Stimulated activated CD4-positive, alpha-beta T cell treated with anti-CD3 and anti-CD28 coated beads, TNF-alpha, amount 100 ng/mL, for 48 hours (primary cell): ENCODE results near the gene ADORA3.

Source experiments
- DNase-seq, 3 donors: peaks; one replicate each; pipeline ENCODE4 v3.0.0-alpha.2; 2020; ENCODE audit warnings: low read depth in 3 of 3

Gene ADORA3

DNA sequence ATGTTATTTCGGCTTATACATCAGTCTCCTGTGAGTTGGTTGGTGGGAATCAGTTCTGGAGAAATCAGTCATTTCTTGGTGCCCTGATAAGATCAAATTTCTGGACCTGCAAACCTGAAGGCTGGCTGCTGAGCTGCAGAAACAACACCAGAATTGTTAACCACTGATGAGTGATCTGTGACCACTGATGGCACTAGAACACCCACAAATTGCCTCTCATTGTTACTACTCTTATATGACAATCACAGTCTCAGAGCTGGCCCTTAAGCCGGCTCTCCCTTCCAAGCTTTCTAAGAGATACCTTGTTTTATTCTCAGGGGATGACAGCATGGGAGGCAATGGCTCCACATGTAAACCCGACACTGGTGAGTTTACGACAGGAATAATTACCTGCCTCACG lies 27.7 kb downstream of the ADORA3 start:
- peak in 2 of 3 donors; percentile 34 to 52 for DNase-seq

DNA sequence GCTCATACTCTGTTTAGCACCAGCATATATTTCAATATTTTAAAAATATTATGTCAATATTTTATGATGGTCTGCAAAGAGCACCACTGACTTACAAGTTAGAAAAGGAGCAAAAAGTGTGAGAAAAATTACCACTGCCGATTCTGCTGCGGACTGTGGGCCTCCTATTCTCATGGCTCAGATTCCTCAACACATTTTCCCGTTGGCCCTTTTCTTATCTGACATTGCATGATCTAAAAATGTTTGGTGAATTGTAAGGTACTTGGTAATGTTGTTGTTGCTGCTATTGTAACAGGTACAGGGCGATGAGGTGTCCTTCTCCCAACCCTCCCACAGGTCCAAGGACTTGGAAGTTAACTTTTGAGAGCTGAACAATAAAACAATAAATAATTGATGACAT lies 28.9 kb downstream of the ADORA3 start:
- no peak for DNase-seq

DNA sequence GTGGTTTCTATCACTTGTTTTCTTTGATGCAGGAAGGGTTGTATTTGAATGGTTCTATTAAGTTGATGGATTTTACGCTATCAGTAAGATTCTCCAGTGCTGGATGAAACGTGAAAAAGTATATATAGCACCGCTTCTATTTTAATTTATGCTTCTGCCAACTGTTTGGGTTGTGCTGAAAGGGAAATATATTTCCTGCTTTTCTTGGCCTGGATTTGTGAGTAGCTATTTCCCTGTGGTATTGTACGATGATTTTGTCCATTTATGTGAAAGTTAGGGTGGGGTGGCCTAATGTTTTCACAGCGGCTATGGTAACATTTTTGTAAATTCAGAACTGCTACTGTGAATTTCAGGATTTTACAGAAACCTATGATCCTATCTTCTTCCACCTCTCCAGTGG lies 29.3 kb downstream of the ADORA3 start:
- DNase-seq: no peak

DNA sequence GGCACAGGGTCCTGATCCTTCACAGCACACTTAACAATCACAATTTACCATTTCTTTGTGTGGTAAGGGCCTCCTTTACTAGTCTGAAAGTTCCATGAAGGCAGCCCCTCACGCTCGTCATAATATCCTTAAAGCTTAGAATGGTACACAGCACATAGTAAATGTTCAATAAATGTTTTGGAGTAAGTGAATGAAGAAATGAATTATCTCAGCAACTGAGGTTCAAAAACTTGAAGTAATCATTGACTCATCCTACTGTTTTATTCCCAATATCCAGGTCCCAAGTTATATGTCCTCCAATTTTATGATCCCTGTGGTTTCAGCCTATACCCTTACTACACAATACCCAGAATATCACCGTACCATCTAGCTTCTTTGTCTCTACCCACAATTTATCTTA lies 31.9 kb downstream of the ADORA3 start:
- no peak for DNase-seq

DNA sequence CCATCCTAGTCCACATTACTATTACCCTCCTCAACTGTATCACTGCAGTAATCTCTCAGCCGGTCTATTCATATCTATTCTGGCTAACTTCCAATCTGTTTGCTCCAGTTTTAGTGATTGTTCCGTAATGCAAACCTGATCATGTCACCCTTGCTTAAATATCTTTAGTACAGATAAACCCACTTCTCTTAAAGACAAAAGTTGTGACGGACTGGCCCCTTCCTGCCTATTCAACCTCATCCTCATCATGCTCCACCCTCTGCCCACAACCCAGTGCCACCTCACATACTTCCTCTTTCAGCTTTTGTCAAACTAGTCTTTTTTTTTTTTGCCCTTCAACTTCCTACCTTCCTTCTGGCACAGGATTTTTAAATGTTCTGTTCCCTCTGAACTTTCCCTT lies 32.4 kb downstream of the ADORA3 start:
- DNase-seq: peak in 2 of 3 donors; percentile 36 to 42

DNA sequence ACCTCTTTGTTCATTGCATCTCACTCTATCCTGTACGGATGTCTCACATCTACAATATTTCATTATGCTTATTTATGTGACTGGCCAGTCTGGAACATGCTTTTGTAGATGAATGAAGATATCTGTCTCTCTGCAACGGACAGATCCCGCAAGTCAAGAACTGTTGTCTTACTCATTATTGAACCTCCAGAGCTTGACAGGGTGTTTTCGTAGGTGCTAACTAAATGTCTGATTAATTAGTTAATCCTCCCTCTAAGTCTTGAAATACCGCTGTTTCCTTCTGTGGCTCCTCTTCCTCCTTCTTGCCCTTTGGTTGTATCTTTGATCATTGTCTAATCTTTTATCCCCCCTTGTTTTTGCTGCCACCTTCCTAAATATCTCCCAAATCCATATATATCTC lies 32.8 kb downstream of the ADORA3 start:
- DNase-seq: no peak

DNA sequence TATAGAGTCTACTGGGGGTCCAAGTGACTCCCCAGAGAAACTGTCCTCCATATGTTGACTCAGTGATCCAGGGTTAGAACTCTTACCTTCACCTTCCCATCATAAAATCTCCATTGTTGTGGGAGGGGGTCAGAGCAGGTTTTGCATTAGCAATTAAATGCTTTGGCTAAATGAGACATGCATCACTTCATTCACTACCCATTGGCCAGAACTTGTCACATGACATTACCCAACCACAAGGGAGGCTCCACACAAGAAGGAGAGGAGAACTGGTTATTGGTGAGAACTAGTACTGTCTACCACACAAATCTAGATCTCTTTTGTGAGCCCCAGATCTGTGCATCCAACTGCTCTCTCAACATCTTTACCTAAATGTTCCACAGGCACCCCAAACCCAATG lies 33.9 kb downstream of the ADORA3 start:
- DNase-seq: no peak

DNA sequence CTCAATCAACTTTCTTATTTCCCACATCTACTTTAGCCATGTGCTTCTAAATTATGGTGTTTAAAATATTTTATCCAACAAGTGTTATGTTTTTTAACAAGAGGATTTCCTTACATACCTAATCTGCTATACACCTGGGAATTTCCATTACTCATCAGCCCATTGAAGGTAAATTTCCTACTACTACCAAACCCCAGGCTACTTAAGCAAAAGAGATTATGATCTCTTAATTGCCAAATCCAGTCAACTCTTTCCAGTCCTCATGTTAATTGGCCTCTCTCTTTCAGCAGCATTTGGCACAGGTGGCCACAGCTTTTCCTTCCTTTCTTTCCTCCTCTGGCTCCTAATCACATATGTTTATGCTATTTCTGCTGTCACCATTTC lies 34.7 kb downstream of the ADORA3 start:
- DNase-seq: no peak

DNA sequence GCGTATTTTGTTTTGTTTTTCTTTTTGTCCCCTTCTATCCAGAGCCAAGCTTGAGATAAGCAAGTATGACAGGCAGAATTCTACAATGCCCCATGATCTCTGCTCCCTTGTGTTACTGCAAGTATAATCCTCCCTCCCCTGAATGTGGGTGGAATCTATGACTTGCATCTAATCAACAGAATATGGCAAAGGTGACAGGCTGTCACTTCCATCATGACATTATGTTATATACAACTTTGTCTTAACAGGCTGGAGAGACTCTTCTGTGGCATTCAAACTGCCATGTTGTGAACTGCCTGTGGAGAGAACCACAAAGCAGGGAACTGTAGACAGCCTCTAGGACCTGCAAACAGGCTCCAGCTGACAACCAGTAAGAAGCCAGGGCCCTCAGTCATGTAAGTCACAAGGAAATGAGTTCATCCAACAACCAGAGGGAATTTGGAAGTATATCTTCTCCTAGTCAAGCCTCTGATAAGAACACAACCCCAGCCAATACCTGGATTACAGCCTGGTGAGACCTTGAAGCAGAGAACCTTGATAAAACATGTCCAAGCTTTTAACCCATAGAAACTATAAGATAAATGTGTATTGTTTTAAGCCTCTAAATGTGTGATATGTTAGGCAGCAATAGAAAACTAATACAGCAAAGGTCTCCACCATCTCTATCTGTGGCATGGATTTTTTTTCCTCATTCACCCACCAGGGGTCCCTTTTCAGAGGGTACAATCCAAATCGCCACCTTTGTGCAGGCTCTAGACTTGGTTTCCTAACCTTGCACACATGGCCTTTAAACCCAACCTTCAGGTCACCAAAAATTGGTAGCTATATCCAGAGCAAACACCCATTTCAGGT lies 35.3 kb downstream of the ADORA3 start:
- DNase-seq: no peak

DNA sequence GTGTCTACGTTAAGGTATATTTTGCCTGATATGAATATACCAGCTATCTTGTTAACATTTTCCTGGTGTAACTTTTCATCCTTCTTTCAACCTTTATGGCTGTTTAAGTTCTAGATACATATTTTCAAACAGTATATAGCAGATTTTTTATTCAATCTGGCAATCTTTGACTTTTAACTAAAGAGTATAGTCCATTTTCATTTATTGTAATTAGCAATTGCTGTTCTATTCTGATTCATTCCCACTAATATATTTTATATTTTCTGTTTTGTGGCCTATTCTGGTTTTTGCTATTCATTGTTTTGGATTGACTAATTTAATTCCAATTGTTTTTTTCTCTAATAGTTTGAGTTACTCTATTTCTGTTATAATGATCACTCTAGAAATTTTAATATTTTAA lies 37.0 kb downstream of the ADORA3 start:
- no peak for DNase-seq

DNA sequence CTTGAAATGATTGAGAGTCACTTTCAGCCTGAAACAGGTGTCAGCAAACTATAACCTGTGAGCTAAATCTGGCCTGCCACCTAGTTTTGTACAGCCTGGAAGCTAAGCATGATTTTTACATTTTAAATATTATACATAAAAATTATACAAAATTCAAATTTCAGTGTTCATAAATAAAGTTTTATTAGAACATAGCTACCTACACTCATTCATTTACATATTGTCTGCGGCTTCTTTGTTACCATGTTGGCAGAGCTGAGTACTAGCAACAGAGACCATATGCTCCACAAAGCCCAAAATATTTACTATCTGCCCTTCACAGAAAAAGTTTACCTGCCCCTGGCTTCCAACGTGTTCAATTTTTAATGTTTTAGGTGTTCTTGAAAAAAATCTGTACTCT lies 37.7 kb downstream of the ADORA3 start:
- DNase-seq: no peak

DNA sequence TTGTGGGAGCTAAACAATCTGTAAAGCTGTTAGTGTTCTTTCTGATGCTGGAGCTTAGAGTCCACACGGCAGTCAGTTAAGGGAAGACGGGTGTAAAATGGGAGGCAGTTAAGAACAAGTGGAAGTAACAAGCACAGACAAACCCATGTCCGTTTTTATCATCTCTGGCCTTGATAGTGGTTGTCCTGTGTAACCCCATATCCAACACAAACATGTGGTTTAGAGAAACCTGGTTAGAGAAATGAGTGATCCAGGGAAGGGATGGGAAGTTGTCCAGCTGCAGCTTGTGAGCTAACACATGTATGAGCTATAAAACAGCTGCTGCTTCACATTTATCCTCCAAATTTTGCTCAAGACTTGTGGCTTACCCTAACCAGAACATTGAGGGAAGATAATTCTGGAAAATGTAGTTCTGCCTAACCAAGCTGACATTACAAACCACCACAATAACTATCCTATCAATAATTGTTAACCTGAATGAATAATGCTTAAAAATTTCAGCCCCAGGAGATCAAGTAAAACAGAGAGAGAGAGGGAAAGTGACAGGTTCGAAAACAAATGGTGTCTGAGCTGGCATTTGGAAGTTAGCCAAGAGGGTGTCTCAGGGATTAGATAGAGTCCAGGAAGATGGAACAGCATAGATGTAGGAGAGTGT lies 40.3 kb downstream of the ADORA3 start:
- DNase-seq: no peak

DNA sequence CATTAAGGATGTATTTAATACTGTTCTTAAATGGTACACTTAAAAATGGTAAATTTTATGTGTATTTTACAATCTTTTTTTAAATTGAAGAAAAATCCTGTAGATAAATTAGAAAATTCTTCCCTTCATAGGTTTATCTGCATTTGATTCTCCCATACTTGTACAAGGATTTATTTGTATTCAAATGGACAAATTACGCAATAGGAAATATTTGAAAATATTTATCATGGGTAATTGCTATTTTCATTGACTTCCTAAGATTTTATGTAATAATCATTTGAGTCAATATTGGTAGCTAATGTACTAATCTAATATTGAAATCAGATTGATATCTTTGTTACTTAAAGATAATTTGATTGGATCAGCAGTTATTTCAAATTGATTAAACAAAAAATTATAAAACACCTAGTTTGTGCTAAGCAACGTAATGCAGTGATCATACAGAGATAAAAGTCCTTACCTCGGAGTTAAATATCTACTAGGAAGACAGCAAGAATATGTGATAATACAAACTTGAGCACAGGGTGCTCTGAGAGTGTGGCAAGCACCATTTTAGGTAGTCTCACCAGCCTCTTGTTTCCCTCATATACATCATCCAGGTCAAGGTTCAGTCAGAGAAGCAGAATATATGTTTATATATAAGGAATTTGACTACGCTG lies 40.9 kb downstream of the ADORA3 start:
- no peak for DNase-seq

DNA sequence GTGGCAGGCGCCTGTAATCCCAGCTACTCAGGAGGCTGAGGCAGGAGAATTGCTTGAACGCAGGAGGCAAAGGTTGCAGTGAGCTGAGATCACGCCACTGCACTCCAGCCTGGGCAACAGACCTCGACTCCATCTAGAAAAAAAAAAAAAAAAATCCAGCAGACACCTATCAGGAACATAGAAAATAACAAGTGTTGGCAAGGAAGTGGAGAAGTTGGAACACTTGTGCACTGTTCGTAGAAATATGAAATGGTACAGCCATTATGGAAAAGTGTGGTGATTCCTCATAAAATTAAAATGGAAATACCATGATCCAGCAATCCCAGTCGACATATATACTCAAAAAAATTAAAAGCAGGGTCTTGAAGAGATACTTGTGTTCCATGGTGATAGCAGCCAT lies 41.7 kb downstream of the ADORA3 start:
- DNase-seq: no peak

DNA sequence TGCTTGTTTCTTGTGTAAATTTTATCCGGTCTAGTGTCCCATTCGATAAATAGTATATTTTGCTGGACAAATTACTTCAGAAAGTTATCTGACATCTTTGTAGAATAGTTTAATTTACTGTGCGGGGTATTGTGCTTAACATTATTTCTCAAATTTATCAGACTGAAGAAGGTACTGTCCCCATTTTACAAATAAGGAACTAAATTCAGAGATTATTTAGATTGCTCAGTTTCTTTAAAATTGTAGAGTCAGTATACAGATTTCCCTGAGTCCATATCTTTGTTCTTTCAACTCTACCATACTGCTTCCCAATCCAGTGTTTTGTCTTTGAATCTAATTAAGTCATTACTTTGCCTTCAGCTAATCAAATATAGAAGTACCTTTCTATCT lies 47.8 kb downstream of the ADORA3 start:
- no peak for DNase-seq

DNA sequence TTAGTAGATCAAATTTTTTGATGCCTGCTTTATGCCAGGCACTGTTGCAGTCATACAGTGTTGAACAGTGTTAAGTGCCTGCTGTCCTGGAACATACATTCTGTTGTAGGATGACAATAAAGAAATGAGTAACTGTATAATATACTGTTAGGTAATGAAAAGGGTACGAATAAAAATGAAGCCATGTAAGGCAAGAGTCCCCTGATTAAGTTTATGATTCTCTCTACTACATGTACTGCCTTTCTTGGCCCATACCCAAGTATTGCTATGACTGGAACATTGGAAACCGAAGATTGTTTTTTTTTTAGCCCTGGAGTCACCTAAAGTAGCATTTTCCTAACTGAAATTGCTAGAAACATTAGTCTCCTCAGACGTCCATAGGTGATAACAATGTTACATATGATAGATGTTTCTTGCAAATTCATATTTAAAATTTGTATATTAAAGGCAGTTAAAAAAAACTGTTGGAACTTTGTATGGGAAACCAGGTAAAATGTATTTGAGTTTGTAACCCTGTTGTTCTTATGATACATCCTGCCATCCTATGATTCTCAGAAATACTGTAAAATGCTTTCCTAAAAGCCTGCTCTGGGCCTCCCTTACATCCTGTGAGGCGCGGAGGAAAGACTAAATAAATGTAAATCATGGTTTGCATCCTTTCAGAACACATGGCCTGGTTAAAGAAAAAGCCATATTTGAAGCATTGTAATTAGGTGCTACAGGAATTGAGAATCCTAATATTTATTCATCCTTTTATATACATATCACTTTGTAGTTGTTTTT lies 48.4 kb downstream of the ADORA3 start:
- DNase-seq: peak in 1 of 3 donors; percentile 38

DNA sequence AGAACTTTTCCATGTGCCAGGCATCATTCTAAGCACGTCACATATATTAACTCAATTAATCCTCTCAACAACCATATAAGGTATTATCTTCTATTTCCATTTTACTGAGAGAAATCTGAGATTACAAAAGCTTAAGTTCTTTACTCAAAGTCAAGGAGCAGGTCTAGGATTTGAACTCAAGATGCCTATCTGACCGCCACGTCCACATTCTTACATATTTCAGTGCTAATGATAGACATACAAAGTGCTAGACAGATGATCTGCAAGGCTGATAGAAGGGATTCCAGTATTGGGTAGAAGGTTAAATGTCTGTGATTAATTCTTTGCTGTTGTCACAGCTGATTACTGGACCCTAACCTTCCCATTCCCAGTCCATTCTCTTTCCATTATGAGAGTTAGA lies 49.7 kb downstream of the ADORA3 start:
- no peak for DNase-seq

DNA sequence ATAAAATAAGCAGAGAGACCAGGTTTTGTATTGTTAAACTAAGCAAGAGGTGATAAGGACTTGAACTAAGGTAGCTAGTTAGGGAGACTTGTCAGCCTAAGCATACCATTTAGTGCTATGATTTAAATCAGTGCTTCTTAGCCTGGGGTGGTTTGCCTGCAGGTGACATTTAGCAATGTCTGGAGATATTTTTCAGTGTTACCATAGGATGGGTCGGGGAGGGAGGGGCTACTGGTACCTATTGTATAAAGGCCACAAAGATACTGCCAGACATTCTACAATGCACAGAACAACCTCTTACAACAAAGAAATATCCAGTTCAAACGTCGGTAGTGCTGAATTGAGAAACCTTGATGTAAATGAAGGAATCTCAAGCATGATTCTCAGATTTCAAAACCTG lies 50.9 kb downstream of the ADORA3 start:
- DNase-seq: no peak

DNA sequence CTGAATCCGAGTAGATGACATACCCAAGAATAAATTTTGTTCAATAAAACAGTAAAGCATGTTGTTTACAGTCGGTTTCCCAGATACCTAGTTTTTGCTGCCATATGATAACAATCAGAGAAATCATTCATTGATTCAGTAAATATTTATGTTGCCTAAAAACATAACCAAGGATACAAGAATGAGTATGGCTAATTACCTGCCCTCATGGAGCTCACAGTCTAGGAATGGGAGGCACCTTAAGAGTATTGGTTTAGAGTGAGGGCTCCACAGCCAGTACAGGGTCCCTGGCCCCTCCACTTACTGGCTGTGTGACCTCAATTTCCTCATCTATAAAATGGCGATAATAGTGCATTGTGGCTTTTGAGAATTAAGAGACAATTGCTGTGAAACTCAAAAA lies 53.2 kb downstream of the ADORA3 start:
- no peak for DNase-seq

DNA sequence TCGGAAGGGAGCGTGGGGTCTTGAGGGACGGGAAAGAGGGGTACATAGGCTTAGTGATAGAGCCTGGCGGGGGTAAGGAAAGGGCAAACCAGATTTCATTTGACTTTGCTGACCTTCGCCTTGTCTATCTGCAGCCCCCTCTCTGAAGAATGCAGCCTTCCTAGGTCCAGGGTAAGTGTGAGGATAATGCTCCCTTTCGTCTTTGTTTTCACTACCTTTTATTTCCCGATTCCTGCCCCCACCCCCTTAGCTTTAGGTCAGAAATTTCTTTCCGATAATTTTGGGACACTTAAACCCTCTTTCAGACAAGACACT lies 53.8 kb downstream of the ADORA3 start:
- DNase-seq: no peak
